SK-N-SH treated with all-trans-retinoic acid at 6 μM for 48 hours (cell line): ENCODE data around the gene MTERF2.
"Not testable (repeated sequence)": the region's sequence is repeated elsewhere in the genome, so short reads cannot be mapped to it uniquely, and the experiment has no call there.

Source experiments
- ATAC-seq: fragments of 200-7000 bp; cut with Tn5 transposase; 3 replicates; pipeline ENCODE4 v1.9.1; 2020; ENCODE audit warnings: mild to moderate bottlenecking, moderate library complexity
- ARNTL ChIP-seq: fragments of 450-650 bp; formaldehyde crosslinking; IDR thresholded peaks from 2 replicates; pipeline ENCODE4 v1.5.0; 2020; ENCODE audit warnings: low read depth, mild to moderate bottlenecking, moderate library complexity, borderline replicate concordance
- BACH2 ChIP-seq: fragments of 250-450 bp; sonication (Bioruptor Pico); IDR thresholded peaks from 2 replicates; pipeline ENCODE4 v1.9.0; 2021; ENCODE audit warnings: mild to moderate bottlenecking, borderline replicate concordance
- CSDC2 ChIP-seq: fragments of 250-450 bp; sonication (Bioruptor Pico); IDR thresholded peaks from 2 replicates; pipeline ENCODE4 v1.5.0; 2020; ENCODE audit warnings: mild to moderate bottlenecking, moderate library complexity
- CSRNP3 ChIP-seq: fragments of 250-450 bp; sonication (Bioruptor Pico); IDR thresholded peaks from 2 replicates; pipeline ENCODE4 v1.5.1; 2021; ENCODE audit warnings: mild to moderate bottlenecking, moderate library complexity
- GLIS3 ChIP-seq: fragments of 250-450 bp; sonication (Bioruptor Pico); IDR thresholded peaks from 2 replicates; pipeline ENCODE4 v1.5.0; 2020; ENCODE audit warnings: mild to moderate bottlenecking, moderate library complexity
- ISL1 ChIP-seq: fragments of 250-450 bp; sonication (Bioruptor Pico); IDR thresholded peaks from 2 replicates; pipeline ENCODE4 v2.1.2; 2022; ENCODE audit warnings: mild to moderate bottlenecking, moderate library complexity
- OSR1 ChIP-seq: fragments of 250-450 bp; sonication (Bioruptor Pico); IDR thresholded peaks from 2 replicates; pipeline ENCODE4 v1.8.0; 2022; ENCODE audit warnings: moderate library complexity, mild to moderate bottlenecking, inconsistent platforms
- PPARA ChIP-seq: fragments of 250-450 bp; sonication (Bioruptor Pico); IDR thresholded peaks from 2 replicates; pipeline ENCODE4 v1.5.0; 2020; ENCODE audit warnings: mild to moderate bottlenecking, borderline replicate concordance
- SNAI2 ChIP-seq: fragments of 250-450 bp; sonication (Bioruptor Pico); IDR thresholded peaks from 2 replicates; pipeline ENCODE4 v1.5.0; 2020; ENCODE audit warnings: mild to moderate bottlenecking, moderate library complexity
- TCF4 ChIP-seq: fragments of 250-450 bp; sonication (Bioruptor Pico); IDR thresholded peaks from 2 replicates; pipeline ENCODE4 v1.8.0; 2021; ENCODE audit warnings: mild to moderate bottlenecking, moderate library complexity, borderline replicate concordance
- TOX ChIP-seq: fragments of 250-450 bp; sonication (Bioruptor Pico); IDR thresholded peaks from 2 replicates; pipeline ENCODE4 v1.8.0; 2021; ENCODE audit warnings: mild to moderate bottlenecking, moderate library complexity, borderline replicate concordance
- ZFP30 ChIP-seq: fragments of 450-650 bp; formaldehyde crosslinking; IDR thresholded peaks from 2 replicates; pipeline ENCODE4 v1.5.0; 2022; ENCODE audit warnings: mild to moderate bottlenecking, moderate library complexity
- ZNF565 ChIP-seq: fragments of 450-650 bp; formaldehyde crosslinking; conservative IDR thresholded peaks from 2 replicates; pipeline ENCODE4 v1.5.0; 2020; ENCODE audit warnings: low read depth, mild to moderate bottlenecking, moderate library complexity
- ZNF8 ChIP-seq: fragments of 450-650 bp; formaldehyde crosslinking; IDR thresholded peaks from 2 replicates; pipeline ENCODE4 v1.5.0; 2020; ENCODE audit warnings: mild to moderate bottlenecking, moderate library complexity
- TF ChIP-seq, protein P1 (sequence below): fragments of 250-450 bp; sonication (Bioruptor Pico); IDR thresholded peaks from 2 replicates; pipeline ENCODE4 v1.8.0; 2021; ENCODE audit warnings: low read depth, mild to moderate bottlenecking, moderate library complexity, borderline replicate concordance
- TF ChIP-seq, protein P2 (sequence below): fragments of 250-450 bp; sonication (Bioruptor Pico); IDR thresholded peaks from 2 replicates; pipeline ENCODE4 v1.5.0; 2020; ENCODE audit warnings: mild to moderate bottlenecking, moderate library complexity
- TF ChIP-seq, protein P3 (sequence below): fragments of 250-450 bp; sonication (Bioruptor Pico); IDR thresholded peaks from 2 replicates; pipeline ENCODE4 v1.8.0; 2020; ENCODE audit warnings: mild to moderate bottlenecking, moderate library complexity, borderline replicate concordance

MTERF2 gene

DNA sequence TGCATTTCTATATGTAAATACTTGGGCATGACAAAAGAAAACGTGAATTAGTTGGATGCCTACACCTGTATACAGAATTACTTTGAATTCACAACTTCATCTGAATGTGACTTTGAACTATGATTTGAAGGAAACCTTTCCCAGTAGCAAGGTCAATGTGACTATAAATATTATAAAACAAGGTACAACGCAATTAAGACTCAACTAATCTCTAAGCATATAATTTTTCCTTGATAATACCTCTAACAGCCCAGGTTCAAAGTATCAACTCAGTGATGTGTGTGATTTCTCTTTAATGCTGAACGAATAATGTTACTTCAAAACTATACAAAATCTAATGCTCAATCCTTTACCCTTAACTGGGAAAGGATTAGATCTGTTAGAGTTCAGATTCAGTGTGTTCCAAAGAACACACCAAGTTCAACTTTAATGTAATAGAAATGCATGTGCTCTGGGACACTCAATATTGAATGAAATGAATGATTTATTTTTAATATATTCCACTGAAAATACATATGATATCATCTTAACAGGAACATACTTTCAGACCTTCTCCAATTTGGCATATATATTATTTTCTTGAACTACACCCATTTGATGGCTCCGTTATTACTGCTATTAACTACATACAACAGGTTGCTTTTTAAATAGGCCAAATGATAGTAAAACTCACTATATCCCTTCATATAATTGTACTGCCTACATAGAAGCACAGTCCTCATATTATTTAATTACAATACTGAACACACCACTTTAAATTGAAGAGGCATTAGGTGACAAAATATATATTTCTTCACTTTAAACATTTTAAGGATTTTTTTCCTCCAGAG is 40.1 kb upstream of the MTERF2 start:
- ATAC-seq: peak; percentile 63
- TF ChIP-seq ARNTL (CRISPR knock-in tag): no peak
- TF ChIP-seq ZNF8 (CRISPR knock-in tag): no peak
- TF ChIP-seq, protein P1, sequence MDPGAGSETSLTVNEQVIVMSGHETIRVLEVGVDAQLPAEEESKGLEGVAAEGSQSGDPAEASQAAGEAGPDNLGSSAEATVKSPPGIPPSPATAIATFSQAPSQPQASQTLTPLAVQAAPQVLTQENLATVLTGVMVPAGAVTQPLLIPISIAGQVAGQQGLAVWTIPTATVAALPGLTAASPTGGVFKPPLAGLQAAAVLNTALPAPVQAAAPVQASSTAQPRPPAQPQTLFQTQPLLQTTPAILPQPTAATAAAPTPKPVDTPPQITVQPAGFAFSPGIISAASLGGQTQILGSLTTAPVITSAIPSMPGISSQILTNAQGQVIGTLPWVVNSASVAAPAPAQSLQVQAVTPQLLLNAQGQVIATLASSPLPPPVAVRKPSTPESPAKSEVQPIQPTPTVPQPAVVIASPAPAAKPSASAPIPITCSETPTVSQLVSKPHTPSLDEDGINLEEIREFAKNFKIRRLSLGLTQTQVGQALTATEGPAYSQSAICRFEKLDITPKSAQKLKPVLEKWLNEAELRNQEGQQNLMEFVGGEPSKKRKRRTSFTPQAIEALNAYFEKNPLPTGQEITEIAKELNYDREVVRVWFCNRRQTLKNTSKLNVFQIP (CRISPR knock-in tag): no peak
- TF ChIP-seq ISL1: 0 out of 2 replicates have a peak, but pooled peaks have one; percentile 20

DNA sequence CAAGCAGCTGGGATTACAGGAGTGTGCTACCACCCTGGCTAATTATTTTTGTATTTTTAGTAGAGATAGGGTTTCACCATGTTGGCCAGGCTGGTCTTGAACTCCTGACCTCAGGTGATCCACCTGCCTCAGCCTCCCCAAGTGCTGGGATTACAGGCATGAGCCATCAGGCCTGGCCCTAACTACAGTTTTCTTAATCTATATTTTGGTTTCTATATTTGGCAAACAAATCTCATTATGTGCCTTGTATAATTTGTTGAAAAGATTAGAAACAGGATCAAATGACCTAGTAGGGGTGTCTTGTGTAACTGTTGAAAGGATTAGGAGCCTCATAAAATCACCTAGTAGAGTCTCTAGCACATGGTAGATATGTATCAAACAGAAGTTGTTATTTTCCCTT is 39.4 kb upstream of the MTERF2 start:
- ATAC-seq: not testable (repeated sequence)

DNA sequence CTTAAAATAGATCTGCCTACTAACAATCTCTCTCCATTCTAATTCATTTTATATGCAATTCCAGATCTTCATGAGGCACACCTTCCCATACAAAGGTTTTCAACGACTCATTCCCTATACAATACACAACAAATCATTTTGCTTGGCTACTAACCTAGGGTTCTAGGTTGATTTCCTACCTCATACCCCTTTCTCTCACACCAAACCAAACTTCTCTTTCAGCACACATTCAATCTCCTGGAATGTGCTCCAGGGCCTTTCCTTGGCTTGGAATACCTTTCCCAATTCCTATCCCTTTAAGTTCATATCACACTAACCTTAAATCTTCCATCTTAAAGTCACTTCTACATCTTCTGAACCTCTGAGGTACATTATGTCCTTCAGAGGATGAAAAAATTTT is 38.7 kb upstream of the MTERF2 start:
- no peak for TF ChIP-seq CSDC2 (CRISPR knock-in tag)
- TF ChIP-seq PPARA (CRISPR knock-in tag): no peak
- no peak for TF ChIP-seq ISL1
- TF ChIP-seq OSR1: no peak
- no peak for TF ChIP-seq TOX (CRISPR knock-in tag)
- TF ChIP-seq BACH2 (CRISPR knock-in tag): no peak
- no peak for TF ChIP-seq CSRNP3
- TF ChIP-seq, protein P2, sequence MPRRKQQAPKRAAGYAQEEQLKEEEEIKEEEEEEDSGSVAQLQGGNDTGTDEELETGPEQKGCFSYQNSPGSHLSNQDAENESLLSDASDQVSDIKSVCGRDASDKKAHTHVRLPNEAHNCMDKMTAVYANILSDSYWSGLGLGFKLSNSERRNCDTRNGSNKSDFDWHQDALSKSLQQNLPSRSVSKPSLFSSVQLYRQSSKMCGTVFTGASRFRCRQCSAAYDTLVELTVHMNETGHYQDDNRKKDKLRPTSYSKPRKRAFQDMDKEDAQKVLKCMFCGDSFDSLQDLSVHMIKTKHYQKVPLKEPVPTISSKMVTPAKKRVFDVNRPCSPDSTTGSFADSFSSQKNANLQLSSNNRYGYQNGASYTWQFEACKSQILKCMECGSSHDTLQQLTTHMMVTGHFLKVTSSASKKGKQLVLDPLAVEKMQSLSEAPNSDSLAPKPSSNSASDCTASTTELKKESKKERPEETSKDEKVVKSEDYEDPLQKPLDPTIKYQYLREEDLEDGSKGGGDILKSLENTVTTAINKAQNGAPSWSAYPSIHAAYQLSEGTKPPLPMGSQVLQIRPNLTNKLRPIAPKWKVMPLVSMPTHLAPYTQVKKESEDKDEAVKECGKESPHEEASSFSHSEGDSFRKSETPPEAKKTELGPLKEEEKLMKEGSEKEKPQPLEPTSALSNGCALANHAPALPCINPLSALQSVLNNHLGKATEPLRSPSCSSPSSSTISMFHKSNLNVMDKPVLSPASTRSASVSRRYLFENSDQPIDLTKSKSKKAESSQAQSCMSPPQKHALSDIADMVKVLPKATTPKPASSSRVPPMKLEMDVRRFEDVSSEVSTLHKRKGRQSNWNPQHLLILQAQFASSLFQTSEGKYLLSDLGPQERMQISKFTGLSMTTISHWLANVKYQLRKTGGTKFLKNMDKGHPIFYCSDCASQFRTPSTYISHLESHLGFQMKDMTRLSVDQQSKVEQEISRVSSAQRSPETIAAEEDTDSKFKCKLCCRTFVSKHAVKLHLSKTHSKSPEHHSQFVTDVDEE (CRISPR knock-in tag): no peak
- TF ChIP-seq GLIS3: no peak
- TF ChIP-seq ZNF565: no peak
- TF ChIP-seq ZNF8 (CRISPR knock-in tag): no peak
- ATAC-seq: no peak

DNA sequence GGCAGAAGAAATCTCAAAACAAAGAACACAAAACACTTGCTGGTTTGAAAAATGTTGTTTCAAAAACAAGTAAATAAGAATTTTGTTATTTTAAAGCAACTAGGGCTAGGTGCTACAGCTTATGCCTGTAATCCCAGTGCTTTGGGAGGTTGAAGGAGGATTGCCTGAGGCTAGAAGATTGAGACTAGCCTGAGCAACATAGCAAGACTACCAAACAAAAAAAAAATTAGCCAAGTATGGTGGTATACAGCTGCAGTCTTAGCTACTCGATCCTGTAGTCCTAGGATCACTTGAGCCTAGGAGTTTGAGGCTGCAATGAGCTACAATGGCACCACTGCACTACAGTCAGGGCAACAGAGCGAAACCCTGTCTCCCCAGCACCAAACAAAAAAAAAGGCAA is 32.6 kb upstream of the MTERF2 start:
- no peak for ATAC-seq
- no peak for TF ChIP-seq TCF4 (CRISPR knock-in tag)
- TF ChIP-seq SNAI2 (CRISPR knock-in tag): no peak
- TF ChIP-seq ISL1: no peak
- TF ChIP-seq GLIS3: no peak
- no peak for TF ChIP-seq TOX (CRISPR knock-in tag)
- no peak for TF ChIP-seq CSRNP3
- no peak for TF ChIP-seq ZFP30 (CRISPR knock-in tag)
- TF ChIP-seq ARNTL (CRISPR knock-in tag): no peak
- no peak for TF ChIP-seq BACH2 (CRISPR knock-in tag)
- no peak for TF ChIP-seq CSDC2 (CRISPR knock-in tag)
- TF ChIP-seq, protein P3, sequence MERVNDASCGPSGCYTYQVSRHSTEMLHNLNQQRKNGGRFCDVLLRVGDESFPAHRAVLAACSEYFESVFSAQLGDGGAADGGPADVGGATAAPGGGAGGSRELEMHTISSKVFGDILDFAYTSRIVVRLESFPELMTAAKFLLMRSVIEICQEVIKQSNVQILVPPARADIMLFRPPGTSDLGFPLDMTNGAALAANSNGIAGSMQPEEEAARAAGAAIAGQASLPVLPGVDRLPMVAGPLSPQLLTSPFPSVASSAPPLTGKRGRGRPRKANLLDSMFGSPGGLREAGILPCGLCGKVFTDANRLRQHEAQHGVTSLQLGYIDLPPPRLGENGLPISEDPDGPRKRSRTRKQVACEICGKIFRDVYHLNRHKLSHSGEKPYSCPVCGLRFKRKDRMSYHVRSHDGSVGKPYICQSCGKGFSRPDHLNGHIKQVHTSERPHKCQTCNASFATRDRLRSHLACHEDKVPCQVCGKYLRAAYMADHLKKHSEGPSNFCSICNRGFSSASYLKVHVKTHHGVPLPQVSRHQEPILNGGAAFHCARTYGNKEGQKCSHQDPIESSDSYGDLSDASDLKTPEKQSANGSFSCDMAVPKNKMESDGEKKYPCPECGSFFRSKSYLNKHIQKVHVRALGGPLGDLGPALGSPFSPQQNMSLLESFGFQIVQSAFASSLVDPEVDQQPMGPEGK: no peak
- TF ChIP-seq, all 23 proteins: peak for 0
